ENCODE data around the gene FKBP10. TPM values are rescaled to one million over a fixed set of nuclear protein-coding genes. Genes with fewer than 3 reads are reported as not detected.

Gene FKBP10
- total RNA-seq, 3 donors from 2014 or later (not counting 1 experiment from before 2014, with no cell fraction given) = 5.6 to 8.8 (median 6.0) TPM

- intact Hi-C loops (cut with micrococcal nuclease) = no loop called here
- no peak for TF ChIP-seq CTCF (IDR thresholded peaks at IDR 0.05)
- no peaks in the 10 kb centered on the region for H3K36me3 ChIP-seq (ENCODE audit: control insufficient read depth, insufficient read depth, low read length)
- no peak overlapping the region for H3K4me3 ChIP-seq (ENCODE audit: low read length)
- H3K27me3 ChIP-seq (ENCODE audit: control insufficient read depth, insufficient read depth, low read length) = no peaks in the 10 kb centered on the region
- no peaks in the 10 kb centered on the region for H3K27me3 Mint-ChIP-seq (ENCODE audit: low read depth in 2 of 2)
- no peaks in the 10 kb centered on the region for H3K36me3 Mint-ChIP-seq
- H3K4me3 Mint-ChIP-seq = peak overlapping the region; percentile 97
- ATAC-seq (no peak), DNase-seq (no peak)
- peaks cover 33% of the 10 kb centered on the region for H3K4me1 ChIP-seq (ENCODE audit: control insufficient read depth, insufficient read depth, low read length)
- peaks cover 19 to 34% of the 10 kb centered on the region in 2 donors for H3K4me1 Mint-ChIP-seq
- WGBS (ENCODE audit: insufficient coverage) = 97% methylated on average over 9 of the region's 9 CpGs
- H3K27ac ChIP-seq (ENCODE audit: low read length) = no peak overlapping the region
- no peaks in the 10 kb centered on the region for H3K9me3 ChIP-seq (ENCODE audit: control insufficient read depth, insufficient read depth, low read length)
- H3K27ac Mint-ChIP-seq = peak overlapping the region in 1 of 2 donors; percentile 79
- H3K9me3 Mint-ChIP-seq = no peaks in the 10 kb centered on the region
Measured at GRCh38 chr17:41813699-41814124, 908 bp downstream of the FKBP10 start.

- no peaks in the 10 kb centered on the region for H3K27me3 ChIP-seq (ENCODE audit: control insufficient read depth, insufficient read depth, low read length)
- 100% methylated on average over 1 of the region's 1 CpG for WGBS (ENCODE audit: insufficient coverage)
- no peaks in the 10 kb centered on the region for H3K36me3 ChIP-seq (ENCODE audit: control insufficient read depth, insufficient read depth, low read length)
- H3K9me3 ChIP-seq (ENCODE audit: control insufficient read depth, insufficient read depth, low read length) = no peaks in the 10 kb centered on the region
- no peak overlapping the region for H3K27ac ChIP-seq (ENCODE audit: low read length)
- H3K27ac Mint-ChIP-seq = no peak overlapping the region
- no peaks in the 10 kb centered on the region for H3K27me3 Mint-ChIP-seq (ENCODE audit: low read depth in 2 of 2)
- no peak for TF ChIP-seq CTCF (IDR thresholded peaks at IDR 0.05)
- no peaks in the 10 kb centered on the region for H3K9me3 Mint-ChIP-seq
- no peaks in the 10 kb centered on the region for H3K36me3 Mint-ChIP-seq
- H3K4me1 ChIP-seq (ENCODE audit: control insufficient read depth, insufficient read depth, low read length) = peaks cover 33% of the 10 kb centered on the region
- H3K4me3 Mint-ChIP-seq = peak overlapping the region; percentile 97
- intact Hi-C loops (cut with micrococcal nuclease) = no loop called here
- H3K4me3 ChIP-seq (ENCODE audit: low read length) = no peak overlapping the region
- ATAC-seq = no peak
- H3K4me1 Mint-ChIP-seq = peaks cover 19 to 34% of the 10 kb centered on the region in 2 donors
- DNase-seq = no peak
Measured at GRCh38 chr17:41814195-41814594, 1.4 kb downstream of the FKBP10 start.

GRCh38 chr17:41816637-41817320 lies 4.0 kb downstream of the FKBP10 start:
- Histone ChIP-seq H3K36me3 (ENCODE audit: control insufficient read depth, insufficient read depth, low read length) (no peaks in the 10 kb centered on the region), H3K27ac (ENCODE audit: low read length) (no peak overlapping the region), H3K4me1 (ENCODE audit: control insufficient read depth, insufficient read depth, low read length) (peaks cover 13% of the 10 kb centered on the region), H3K27me3 (ENCODE audit: control insufficient read depth, insufficient read depth, low read length) (no peaks in the 10 kb centered on the region), H3K9me3 (ENCODE audit: control insufficient read depth, insufficient read depth, low read length) (no peaks in the 10 kb centered on the region), H3K4me3 (ENCODE audit: low read length) (no peak overlapping the region)
- 91% methylated on average over 19 of the region's 23 CpGs for WGBS (ENCODE audit: insufficient coverage)
- no peak for DNase-seq
- ATAC-seq = no peak
- Mint-ChIP-seq H3K4me3 (no peak overlapping the region), H3K36me3 (no peaks in the 10 kb centered on the region), H3K27me3 (ENCODE audit: low read depth in 2 of 2) (no peaks in the 10 kb centered on the region), H3K4me1 (peaks cover 6 to 17% of the 10 kb centered on the region in 2 donors), H3K9me3 (no peaks in the 10 kb centered on the region), H3K27ac (no peak overlapping the region)
- intact Hi-C loops (cut with micrococcal nuclease) = no loop called here
- no peak for TF ChIP-seq CTCF (IDR thresholded peaks at IDR 0.05)

- DNase-seq (no peak), ATAC-seq (no peak)
- Mint-ChIP-seq H3K4me3 (no peak overlapping the region), H3K4me1 (peaks cover 0 to 6% of the 10 kb centered on the region in 2 donors), H3K9me3 (no peaks in the 10 kb centered on the region), H3K27me3 (ENCODE audit: low read depth in 2 of 2) (no peaks in the 10 kb centered on the region), H3K27ac (no peak overlapping the region), H3K36me3 (no peaks in the 10 kb centered on the region)
- H3K27ac ChIP-seq (ENCODE audit: low read length) = no peak overlapping the region
- H3K36me3 ChIP-seq (ENCODE audit: control insufficient read depth, insufficient read depth, low read length) = no peaks in the 10 kb centered on the region
- 94% methylated on average over 18 of the region's 20 CpGs for WGBS (ENCODE audit: insufficient coverage)
- H3K9me3 ChIP-seq (ENCODE audit: control insufficient read depth, insufficient read depth, low read length) = no peaks in the 10 kb centered on the region
- peaks cover 1% of the 10 kb centered on the region for H3K4me1 ChIP-seq (ENCODE audit: control insufficient read depth, insufficient read depth, low read length)
- TF ChIP-seq CTCF (IDR thresholded peaks at IDR 0.05) = no peak
- H3K4me3 ChIP-seq (ENCODE audit: low read length) = no peak overlapping the region
- intact Hi-C loops (cut with micrococcal nuclease) = no loop called here
- no peaks in the 10 kb centered on the region for H3K27me3 ChIP-seq (ENCODE audit: control insufficient read depth, insufficient read depth, low read length)
Measured at GRCh38 chr17:41818024-41818423, 5.2 kb downstream of the FKBP10 start.
